Hepatocyte (in vitro differentiated cells): ENCODE measurements around the gene MUL1. TPM values are rescaled to one million over a fixed set of nuclear protein-coding genes. Genes with fewer than 3 reads are reported as not detected.
A peak's percentile ranks its signal among the peaks of the same experiment; 100 is the strongest.

Source experiments
- DNase-seq: peaks from one replicate; pipeline ENCODE4 v3.0.0-alpha.2; 2016; ENCODE audit warnings: low spot score
- H2AFZ ChIP-seq: fragments of 200-600 bp; sonication (generic); 2 replicates; pipeline ENCODE4 v1.6.0; 2016; ENCODE audit warnings: antibody characterized with exemption, mild to moderate bottlenecking
- H3K27ac ChIP-seq: fragments of 200-600 bp; sonication (generic); 2 replicates; pipeline ENCODE4 v1.5.1; 2016; ENCODE audit warnings: mild to moderate bottlenecking
- H3K27me3 ChIP-seq: fragments of 200-600 bp; sonication (generic); 2 replicates; pipeline ENCODE4 v1.6.1; 2016
- H3K36me3 ChIP-seq: fragments of 200-600 bp; sonication (generic); replicated peaks from 2 replicates; pipeline ENCODE4 v1.5.1; 2016; ENCODE audit warnings: low read depth; ENCODE audit not compliant: insufficient read depth
- H3K4me1 ChIP-seq: fragments of 200-600 bp; sonication (generic); 2 replicates; pipeline ENCODE4 v1.5.1; 2016; ENCODE audit warnings: mild to moderate bottlenecking, moderate library complexity; ENCODE audit not compliant: insufficient read depth
- H3K4me2 ChIP-seq: fragments of 200-600 bp; sonication (generic); 2 replicates; pipeline ENCODE4 v1.6.0; 2016
- H3K4me3 ChIP-seq: fragments of 200-600 bp; sonication (generic); 2 replicates; pipeline ENCODE4 v1.5.1; 2016; ENCODE audit warnings: mild to moderate bottlenecking
- H3K79me2 ChIP-seq: fragments of 200-600 bp; sonication (generic); 2 replicates; pipeline ENCODE4 v1.6.0; 2017; ENCODE audit warnings: mild to moderate bottlenecking
- H3K9me2 ChIP-seq: fragments of 200-600 bp; sonication (generic); replicated peaks from 2 replicates; pipeline ENCODE4 v1.6.0; 2017; ENCODE audit warnings: mild to moderate bottlenecking; ENCODE audit not compliant: insufficient read depth
- H3K9me3 ChIP-seq: fragments of 200-600 bp; sonication (generic); 2 replicates; pipeline ENCODE4 v1.5.1; 2016; ENCODE audit warnings: low read depth, mild to moderate bottlenecking
- H4K20me1 ChIP-seq: fragments of 200-600 bp; sonication (generic); 2 replicates; pipeline ENCODE4 v1.6.0; 2016; ENCODE audit warnings: mild to moderate bottlenecking; ENCODE audit not compliant: insufficient read depth, poor library complexity, severe bottlenecking
- CTCF ChIP-seq: fragments of 200-600 bp; sonication (generic); IDR thresholded peaks from 2 replicates; pipeline ENCODE4 v1.5.1; 2016; ENCODE audit warnings: antibody characterized with exemption, mild to moderate bottlenecking; ENCODE audit not compliant: poor library complexity
- EZH2 ChIP-seq: fragments of 200-600 bp; sonication (generic); IDR thresholded peaks from 2 replicates; pipeline ENCODE4 v1.6.1; 2016; ENCODE audit warnings: antibody characterized with exemption, mild to moderate bottlenecking, borderline replicate concordance
- EZH2phosphoT487 ChIP-seq: fragments of 200-600 bp; sonication (generic); IDR thresholded peaks from one replicate; pipeline ENCODE4 v1.6.1; 2018; ENCODE audit warnings: antibody characterized with exemption, mild to moderate bottlenecking, low read depth, moderate library complexity; ENCODE audit not compliant: unreplicated experiment, severe bottlenecking
- WGBS: methylation state at CpG from one replicate; pipeline ENCODE4 v1.1.6; 2016; ENCODE audit warnings: low lambda C conversion rate; ENCODE audit errors: missing lambda C conversion rate; 5-methylcytosine and 5-hydroxymethylcytosine counted together
- polyA plus RNA-seq: library from polyadenylated mRNA; unstranded; fragments of >200 nt; fragmentation: Nextera tagmentation; extraction: Ambion mirVana; gene quantifications from 2 replicates; pipeline ENCODE4 v1.2.1, GENCODE V29; 2016
- total RNA-seq: library from RNA; depleted of rRNA; stranded (reverse); fragments of >200 nt; gene quantifications from 2 replicates; pipeline ENCODE4 v1.2.3, GENCODE V29; 2014

Gene MUL1
- total and polyA plus RNA-seq, 2 experiments from 2014 or later, result 40.1 to 48.1 TPM

- Histone ChIP-seq H3K36me3 (no peaks in the 10 kb centered on the region), H3K4me3 (no peak overlapping the region), H3K27me3 (no peaks in the 10 kb centered on the region), H3K4me2 (peak overlapping the region; percentile 95), H3K27ac (peak overlapping the region; percentile 95), H3K9me2 (no peaks in the 10 kb centered on the region), H3K79me2 (peaks cover 42% of the 10 kb centered on the region), H3K9me3 (no peaks in the 10 kb centered on the region), H3K4me1 (peaks cover 56% of the 10 kb centered on the region), H2AFZ (no peak overlapping the region), H4K20me1 (peaks cover 14% of the 10 kb centered on the region)
- no peak for DNase-seq
- WGBS, result 75% methylated on average over 10 of the region's 10 CpGs
- TF ChIP-seq EZH2, result no peak
- no peak for TF ChIP-seq CTCF
- no peak for TF ChIP-seq EZH2phosphoT487
Observed at GRCh38 chr1:20481643-20482498, 26.1 kb downstream of the MUL1 start.

GRCh38 chr1:20480951-20481617 lies 26.9 kb downstream of the MUL1 start:
- Histone ChIP-seq H3K36me3 (no peaks in the 10 kb centered on the region), H3K79me2 (peaks cover 45% of the 10 kb centered on the region), H3K9me2 (no peaks in the 10 kb centered on the region), H3K4me1 (peaks cover 64% of the 10 kb centered on the region), H3K27me3 (no peaks in the 10 kb centered on the region), H3K4me2 (peak overlapping the region; percentile 95), H3K9me3 (no peaks in the 10 kb centered on the region), H3K4me3 (no peak overlapping the region), H2AFZ (no peak overlapping the region), H3K27ac (peak overlapping the region; percentile 95), H4K20me1 (peaks cover 14% of the 10 kb centered on the region)
- TF ChIP-seq EZH2 (no peak), CTCF (no peak), EZH2phosphoT487 (no peak)
- peak; percentile 69 for DNase-seq
- 53% methylated on average over 7 of the region's 7 CpGs for WGBS

GRCh38 chr1:20480243-20480944 lies 27.6 kb downstream of the MUL1 start:
- Histone ChIP-seq H3K79me2 (peaks cover 45% of the 10 kb centered on the region), H4K20me1 (peaks cover 14% of the 10 kb centered on the region), H3K9me2 (no peaks in the 10 kb centered on the region), H3K36me3 (no peaks in the 10 kb centered on the region), H3K4me2 (peak overlapping the region; percentile 95), H3K27me3 (no peaks in the 10 kb centered on the region), H3K27ac (peak overlapping the region; percentile 95), H3K9me3 (no peaks in the 10 kb centered on the region), H3K4me1 (peaks cover 71% of the 10 kb centered on the region), H2AFZ (no peak overlapping the region), H3K4me3 (no peak overlapping the region)
- DNase-seq, result peak; percentile 84
- WGBS, result 59% methylated on average over 10 of the region's 10 CpGs
- TF ChIP-seq CTCF, result no peak
- TF ChIP-seq EZH2, result no peak
- TF ChIP-seq EZH2phosphoT487, result no peak
